Ecto neural progenitor cell (in vitro differentiated cells): ENCODE measurements around the gene CMTM7.
A peak's percentile ranks its signal among the peaks of the same experiment; 100 is the strongest.

ENCODE experiments used
- DNase-seq: peaks from one replicate; pipeline ENCODE4 v3.0.0-alpha.2; 2018; ENCODE audit warnings: low spot score

Gene CMTM7, protein sequence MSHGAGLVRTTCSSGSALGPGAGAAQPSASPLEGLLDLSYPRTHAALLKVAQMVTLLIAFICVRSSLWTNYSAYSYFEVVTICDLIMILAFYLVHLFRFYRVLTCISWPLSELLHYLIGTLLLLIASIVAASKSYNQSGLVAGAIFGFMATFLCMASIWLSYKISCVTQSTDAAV

DNA sequence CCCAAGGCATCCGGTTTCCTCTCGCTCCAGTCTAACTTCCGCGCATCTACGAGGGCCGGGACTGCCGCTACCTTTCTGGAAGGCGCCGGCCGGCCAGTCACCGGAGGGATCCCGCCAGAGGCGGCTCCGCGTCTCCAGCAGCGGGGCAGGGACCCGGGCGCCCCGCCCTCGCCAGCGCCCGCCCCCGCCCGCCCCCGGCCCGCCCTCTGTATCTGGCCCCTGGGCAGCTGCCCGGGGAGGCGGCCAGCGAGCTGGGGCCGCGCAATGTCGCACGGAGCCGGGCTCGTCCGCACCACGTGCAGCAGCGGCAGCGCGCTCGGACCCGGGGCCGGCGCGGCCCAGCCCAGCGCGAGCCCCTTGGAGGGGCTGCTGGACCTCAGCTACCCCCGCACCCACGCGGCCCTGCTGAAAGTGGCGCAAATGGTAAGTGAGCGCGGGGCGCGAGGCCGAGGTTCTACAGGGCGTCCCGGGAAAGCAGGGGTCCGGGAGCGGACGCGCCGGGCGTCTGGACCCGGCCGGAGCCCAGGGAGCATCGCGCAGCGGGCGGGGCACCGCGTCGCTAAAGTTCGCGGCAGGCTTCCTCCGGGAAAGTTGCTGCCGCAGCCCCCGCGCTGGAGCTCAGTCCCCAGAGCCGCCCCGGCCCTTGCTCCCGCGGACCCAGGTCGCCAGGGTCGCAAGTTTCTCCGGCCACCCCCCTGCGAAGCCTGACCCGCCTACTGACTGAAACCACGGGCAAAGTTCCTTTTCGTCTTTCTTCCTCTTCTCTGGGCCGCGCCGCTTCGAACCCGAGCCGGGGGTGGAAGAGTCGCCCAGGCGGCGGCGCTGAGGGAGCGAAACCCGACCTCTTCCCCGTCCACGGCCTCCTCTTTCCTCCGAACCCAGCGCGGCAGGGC, at the start of gene CMTM7:
Gene CMTM7, plus strand, starts transcription at position 211 of the 893 bp plus-strand sequence. Its CDS starts 54 bp downstream, at position 265.
- DNase-seq: peak; percentile 84

DNA sequence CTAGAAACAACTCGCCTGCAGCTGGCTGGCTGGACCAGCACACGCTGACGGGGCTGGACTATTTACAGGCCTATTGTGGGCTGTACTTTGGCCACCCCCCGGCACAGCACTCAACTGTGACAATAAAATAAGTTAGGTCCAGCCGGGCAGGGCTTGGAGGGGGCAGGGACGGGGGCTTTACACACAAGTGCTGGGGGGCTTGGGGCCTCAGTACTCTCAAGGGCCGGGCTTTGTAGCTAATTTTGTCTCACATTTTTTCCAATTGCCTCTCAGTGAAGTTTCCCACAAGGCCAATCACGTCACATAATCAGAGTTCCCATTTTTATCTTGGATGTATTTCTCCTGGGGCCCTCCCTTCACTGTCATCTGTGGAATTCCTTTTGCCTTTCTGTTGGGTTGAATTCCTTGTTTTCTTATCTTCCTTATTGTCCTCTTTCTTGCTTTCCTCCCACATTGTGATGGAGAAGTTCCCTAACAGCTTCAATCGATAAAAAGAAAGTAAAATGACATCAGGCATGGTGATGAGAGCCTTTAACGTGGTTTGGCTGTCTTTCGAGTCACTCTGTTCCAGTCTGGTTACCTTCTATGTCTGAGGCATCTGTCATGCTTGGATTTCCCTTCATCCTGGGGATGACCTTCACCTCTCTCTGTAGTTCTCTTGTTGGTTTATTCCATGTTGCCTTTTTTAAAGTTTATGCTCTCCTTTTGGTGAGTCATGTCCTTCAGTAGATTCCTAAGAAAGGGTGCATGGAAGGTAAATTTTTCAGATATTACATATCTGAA, 44.1 kb upstream of the CMTM7 start:
- DNase-seq: no peak

DNA sequence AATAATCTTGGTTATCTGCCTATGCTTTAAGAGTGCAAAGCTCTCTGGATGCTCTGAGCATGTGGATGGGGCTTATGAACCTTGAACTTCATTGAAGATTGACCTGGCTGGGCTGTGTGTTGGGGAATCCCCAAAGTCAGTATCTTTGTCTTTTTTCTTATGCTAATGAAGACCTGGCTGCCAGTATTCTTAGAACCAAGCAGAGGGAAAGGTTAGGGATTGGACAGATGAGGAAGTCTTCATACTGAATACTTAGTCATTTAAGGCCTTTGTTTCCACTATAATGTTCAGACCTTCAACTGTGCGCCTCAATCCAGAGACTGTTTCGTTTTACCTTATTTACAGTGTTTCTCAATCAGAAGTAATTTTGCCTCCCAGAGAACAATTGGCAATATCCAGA, 42.5 kb upstream of the CMTM7 start:
- DNase-seq: no peak

DNA sequence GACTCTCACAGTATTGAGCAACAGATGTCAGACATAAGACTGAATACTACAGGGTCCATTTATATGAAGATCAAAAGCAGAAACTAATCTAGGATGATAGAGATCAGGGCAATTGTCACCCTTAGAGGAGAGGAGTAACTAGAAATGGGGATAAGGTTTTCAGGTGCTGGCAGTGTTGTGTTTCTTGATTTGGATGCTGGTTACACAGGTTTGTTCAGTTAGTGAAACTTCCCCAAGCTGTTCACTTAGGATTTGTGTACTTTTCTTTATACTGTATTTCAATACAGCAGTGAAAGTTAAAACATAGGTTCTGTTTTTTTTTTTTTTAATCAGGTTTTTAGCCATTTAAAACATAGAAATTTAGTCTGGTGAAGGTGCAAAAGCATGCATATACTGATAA, 39.1 kb upstream of the CMTM7 start:
- DNase-seq: no peak

DNA sequence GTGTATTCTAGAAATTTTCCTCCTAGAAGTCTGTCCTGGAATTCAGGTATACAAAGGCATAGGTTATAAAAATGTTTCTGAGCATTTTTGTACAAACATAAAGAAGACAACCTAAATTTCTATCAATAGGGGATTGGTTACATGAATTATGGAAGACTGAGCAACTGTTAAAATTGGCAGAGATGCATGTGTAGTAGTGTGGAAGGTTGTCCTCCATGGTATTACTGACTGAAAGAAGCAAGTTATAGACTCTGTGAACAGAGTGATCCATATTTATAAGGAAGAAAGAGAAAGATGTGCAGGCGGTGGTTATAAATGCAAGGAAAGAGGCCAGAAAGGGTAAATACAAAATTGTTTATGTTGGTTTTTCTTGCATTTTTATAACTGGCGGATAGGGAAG, 38.3 kb upstream of the CMTM7 start:
- DNase-seq: no peak

DNA sequence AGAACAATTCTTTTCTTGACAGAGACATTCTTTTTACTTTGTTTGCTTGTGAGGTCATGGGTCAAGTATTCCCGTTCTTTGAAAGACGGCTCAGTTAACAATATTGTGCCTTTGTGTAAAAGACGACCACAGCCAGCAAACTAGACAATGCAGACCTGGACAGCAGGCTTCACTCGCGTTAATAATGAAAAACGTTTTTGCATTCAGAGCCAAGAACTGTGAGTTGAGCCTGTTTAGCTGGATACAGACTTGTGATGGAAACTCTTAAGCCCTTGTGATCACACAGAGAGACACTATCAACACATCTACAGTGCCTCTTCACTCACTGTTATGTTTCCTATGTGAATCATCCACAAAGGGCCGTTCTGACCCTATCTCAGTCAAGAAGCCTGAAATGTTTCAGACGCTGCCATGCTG, 37.3 kb upstream of the CMTM7 start:
- no peak for DNase-seq

DNA sequence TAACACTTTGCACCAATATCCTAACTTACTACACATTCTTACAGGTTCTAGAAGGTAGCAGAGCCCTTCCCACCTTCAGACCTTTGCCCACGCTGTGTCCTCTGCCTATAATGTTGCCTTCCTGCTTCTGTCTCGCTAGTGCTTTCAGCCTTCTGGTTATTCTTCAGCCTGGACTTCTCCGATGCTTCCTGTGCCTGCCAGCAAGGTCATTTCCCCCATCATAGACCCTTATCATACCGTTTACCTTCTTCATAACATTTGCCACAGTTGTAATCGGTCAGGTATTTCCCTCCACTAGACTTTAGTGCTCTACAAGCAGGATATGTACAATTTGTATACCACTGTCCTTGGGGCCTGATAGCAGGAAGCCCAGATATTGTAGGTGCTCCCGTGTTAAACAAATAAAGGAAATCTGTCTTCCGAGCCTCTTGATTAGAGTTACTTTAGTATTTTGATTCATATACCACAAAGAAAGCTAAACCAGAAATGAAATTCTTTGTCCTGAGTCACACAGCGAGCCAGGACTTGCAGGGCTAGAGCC, 35.8 kb upstream of the CMTM7 start:
- no peak for DNase-seq

DNA sequence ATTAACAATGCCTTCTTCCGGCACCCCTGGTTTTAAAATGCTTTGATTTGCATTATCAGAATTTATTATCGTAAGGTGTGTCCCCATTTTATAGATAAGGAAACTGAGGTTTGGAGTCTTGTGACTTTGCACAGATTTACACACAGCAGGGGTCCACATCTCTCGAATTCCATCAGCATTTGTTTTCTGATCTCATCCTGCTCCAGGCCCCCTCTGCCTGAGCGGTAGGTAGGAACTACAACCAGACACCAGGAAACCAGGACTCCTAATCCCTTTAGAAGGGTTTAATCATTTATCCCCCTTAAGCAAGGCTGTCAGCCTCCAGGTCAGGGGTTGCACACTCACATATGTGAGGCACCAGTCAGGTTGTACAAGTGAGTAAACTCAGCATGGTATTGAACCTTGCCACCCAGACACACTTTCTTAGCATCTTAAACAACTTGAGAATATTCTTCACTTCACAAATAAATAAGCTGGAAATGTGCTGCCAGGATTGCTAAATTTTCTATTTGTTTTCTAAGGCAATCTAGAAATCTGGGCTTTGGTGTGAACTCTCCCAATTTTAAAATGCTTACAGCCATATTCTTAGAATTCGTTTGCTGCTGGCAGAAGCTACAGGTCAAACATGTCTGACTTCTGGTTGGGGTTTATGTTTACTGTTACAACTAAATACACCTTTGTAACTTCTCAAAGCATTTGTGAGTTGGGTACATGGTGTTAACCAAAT, 31.7 kb upstream of the CMTM7 start:
- DNase-seq: no peak

DNA sequence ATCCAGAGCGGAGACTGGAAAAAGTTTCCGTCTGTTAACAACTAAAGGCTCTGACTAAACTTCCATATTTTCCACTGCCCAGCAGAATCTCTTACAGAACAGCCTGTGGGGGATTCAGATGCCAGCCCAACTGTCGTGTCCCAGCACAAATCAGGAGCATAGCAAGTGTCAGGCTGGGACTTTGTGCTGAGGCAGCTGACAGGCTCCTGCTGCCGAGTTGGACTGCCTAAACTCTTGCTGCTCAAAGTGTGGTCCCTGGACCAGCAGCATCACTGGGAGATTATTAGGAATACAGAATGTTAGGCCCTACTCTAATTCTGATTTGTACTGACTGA, 31.2 kb upstream of the CMTM7 start:
- DNase-seq: no peak

DNA sequence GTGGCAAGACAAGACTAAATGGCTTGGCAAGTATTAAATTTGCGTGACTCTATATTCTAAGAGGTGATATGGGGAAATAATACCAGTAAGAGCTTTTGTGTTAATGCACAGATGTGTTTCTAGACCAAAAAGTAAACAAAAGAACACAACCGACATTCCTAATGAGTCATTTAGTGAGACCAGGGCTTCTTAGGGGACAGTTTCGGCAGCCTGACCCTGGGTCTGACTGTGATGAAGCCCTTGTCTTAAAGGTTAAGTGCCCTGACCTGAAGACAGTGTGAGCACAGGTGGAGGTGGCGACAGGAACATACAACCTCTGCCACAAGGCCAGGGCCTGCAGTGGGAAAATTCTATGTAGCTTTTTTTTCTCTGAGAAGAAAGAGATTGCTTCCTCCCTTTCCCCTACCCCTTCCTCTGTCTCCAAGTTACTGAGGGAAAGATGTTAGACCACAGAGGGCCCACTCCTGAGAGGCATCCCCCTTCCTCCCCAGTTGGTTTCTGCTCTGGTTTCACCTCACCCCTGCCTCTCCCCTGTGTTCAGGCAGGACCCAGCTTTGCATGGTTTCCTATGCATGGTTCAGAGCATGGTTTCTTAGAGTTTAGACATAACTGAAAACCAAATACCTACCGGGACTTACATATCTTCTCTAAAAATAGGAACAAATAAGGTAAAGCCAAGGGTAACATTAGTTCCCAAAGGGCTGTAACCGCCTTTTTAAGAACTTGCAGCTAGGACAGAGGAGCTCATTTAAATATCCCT, 24.8 kb upstream of the CMTM7 start:
- no peak for DNase-seq

DNA sequence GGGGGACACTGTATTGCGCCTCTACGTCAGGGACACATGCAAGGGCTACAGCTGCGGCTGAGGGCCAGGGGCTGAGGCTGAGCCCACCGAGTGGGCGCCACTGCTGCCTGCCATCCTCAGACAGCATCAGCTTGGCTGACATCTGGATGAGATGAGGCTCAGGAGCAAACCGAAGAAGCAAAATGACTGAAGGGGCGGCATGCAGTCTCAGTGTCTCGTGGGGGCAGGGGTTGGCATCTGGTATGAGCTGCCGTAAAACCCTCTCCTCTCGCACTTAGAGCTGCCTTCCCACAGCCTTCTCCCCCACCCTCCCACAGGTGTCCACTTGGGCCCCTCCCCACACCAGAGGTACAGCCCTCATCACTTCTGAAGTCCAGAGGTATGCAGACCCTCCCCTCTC, 24.2 kb upstream of the CMTM7 start:
- DNase-seq: no peak

DNA sequence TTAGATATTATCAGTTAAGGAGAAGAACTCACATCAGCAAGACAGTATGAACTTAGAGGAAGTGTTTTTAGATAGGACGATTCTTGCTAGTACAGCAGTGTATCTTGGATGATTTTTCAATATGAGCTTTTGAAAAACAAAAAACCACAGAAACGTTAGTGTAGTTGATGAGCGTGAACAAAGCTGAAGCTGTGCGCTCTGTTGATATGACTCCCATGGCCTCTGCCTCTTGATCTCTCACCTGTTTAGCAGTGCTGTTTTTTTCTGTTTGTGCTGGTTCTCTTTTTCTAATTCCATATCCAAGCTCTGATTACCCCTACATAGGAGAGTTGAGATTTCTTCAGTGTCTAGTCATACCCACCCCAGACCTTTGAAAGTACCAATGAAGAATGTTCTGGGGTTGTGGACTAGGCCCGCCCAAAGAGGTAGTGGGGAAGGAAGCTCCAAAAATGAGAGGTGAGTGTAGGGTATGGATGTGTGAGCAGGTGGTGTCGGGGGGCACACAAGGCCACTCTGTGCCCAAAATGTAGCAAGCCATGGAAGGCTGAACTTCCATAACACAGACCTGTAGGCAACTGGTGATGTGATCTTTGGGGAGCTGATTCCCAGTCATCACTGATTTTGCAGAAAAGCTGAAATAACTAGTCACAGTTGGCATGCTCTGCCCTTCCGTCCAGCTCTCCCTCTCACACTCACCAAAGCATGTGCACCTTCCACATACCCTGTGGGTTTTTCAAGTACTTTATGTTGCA, 20.0 kb upstream of the CMTM7 start:
- no peak for DNase-seq

DNA sequence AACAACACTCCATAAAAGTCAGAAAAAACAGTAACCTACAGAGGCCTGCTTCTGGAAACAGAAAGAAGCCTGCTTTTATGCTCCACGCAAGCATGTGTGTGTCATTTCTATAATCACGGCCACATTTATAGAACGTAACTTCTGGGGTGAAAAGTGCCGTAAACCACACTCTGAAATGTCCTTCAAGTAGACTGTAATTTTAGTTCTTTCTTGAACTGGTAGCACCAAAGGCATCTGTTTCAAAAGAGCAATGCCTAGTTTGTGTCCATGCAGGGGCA, 19.5 kb upstream of the CMTM7 start:
- no peak for DNase-seq

DNA sequence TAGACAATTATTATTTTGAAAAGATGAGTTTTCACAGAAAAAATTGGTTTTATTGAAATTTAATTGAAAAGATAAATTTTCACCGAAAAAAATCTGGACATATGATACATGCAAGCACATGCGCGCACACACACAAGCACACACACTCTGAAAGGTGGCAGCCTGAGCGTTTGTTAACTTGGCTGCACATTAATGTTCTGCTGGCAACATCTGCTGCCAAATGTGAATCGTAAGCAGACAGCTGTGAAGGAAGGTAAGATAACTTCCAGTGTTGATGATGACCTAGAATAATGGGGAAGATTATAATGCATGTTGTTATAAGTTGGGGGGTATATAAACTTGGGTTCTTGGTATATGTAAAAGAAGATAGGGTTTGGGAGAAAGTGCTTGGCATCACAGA, 18.4 kb upstream of the CMTM7 start:
- no peak for DNase-seq

DNA sequence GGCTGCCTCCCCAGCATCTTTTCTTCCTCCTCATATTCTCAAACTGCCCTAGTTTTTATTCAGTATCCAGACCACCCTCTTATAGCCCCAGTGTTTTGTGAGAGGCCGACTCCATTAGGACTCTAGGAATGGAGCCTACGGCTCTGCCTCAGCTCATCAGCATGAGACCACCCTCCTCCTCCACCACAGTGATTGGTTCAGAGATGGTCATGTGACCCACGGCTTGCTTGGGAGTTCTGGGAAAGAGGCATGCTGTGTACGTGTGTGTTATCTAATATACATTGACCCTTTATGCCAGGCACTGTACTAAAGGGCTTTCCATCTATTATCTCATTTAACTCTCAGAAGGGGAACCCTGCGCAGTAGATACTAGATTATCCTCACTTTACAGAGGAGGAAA, 17.8 kb upstream of the CMTM7 start:
- DNase-seq: no peak

DNA sequence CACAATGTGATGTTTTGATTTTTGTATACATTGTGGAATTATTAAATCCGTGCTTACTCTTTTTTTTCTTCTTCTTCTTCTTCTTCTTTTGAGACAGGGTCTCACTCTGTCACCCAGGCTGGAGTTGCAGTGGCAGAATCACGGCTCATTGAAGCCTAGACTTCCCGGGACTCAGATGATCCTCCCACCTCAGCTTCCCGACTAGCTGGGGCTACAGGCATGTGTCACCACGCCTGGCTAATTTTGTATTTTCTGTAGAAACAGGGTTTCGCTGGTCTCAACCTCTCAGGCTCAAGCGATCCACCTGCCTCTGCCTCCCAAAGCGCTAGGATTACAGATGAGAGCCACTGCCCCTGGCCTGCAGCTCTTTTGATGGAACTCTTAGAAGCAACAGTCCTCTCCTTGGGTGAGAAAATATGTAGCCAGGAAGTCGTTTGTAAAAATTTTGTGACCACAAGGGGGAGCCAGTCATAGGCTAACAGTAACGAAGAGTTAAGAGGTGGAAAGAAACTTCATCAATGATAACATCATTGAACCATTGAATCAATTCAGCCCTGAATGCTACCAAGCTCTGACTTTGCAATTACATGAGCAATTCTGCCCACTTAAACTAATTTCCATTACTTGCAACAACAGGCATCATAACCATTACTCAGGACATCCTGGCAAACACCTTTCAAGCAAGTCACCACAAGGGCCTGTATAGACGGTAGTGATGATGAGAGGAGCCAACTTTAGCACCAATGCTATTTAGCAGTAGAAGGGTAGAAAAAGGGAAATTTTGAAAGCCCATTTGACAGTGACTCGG, 16.7 kb upstream of the CMTM7 start:
- peak; percentile 53 for DNase-seq

DNA sequence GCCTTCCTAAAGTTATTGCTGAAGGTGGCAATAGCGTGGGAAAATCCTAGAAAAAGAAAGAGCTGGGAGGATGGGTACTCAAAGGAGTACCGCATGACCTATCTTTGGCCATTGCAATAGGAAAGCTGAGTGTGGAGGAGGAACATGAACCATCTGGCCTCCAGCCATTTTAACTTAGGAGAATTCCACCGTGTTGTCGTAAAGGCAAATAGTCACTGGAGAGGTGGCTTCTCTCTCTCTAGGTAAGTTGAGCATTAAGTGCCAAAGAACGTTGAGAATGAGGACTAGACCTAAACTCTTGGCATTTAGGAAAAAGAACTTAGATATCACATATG, 16.1 kb upstream of the CMTM7 start:
- DNase-seq: no peak

DNA sequence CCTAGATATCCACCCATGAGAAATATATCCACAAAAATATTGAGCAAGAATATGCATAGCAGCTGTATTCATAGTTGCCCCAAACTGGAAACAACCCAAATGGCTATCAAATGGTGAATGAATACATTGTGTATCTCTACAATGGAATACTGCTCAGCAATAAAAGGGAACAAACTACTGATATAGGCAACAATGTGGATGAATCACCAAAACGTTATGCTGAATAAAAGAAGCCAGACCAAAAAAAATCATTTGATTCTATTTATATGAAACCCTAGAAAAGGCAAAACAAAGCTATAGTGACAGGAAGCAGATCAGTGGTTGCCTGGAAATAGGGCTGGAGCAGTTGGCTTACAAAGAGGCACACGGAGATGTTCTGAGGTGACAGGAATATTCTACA, 15.5 kb upstream of the CMTM7 start:
- no peak for DNase-seq

DNA sequence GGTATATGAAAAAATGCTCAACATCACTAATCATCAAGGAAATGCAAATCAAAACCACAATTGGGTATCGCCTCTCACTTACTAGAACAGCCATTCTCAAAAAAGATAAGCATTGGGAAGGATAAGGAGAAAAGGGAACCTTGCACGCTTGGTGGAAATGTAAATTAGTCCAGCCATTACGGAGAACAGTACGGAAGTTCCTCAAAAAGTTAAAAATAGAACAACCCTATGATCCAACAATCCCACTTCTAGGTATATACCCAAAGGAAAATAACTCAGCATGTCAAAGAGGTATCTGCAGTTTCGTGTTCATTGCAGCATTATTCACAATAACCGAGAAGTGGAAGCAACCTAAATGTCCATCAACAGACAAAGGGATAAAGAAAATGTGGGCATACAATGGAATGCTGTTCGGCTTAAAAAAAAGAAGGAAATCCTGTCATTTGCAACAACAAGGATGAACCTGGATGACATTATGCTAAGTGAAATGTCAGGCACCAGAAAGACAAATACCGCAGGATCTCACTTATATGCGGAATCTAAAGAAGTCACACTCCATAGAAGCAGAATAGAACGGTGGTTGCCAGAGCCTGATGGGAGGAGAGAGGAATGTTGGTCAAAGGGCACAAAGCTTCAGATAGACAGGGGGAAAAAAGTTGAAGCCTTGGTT, 11.7 kb upstream of the CMTM7 start:
- DNase-seq: no peak

DNA sequence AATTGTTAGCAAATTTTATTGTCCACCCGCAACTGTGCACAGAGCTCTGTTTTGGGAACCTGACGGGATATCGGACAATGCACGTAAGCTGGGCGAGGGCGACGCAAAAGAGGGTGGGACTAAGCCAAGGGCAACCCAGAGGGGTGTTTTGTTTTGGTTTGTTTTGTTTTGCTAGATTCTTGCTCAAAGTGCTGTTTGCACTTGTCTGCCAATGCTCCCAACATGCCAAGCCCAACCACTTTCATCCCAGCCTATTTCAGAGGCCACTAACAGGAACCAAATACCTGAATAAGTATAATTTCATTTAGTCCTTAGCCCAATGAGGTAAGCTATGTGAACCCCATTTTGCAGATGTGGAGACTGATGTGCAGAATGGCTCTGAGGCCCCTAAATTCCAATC, 9.7 kb upstream of the CMTM7 start:
- DNase-seq: no peak
